Left renal cortex interstitium (tissue), 4 donors: ENCODE measurements around the gene NOX4. TPM values are rescaled to one million over a fixed set of nuclear protein-coding genes. Genes with fewer than 3 reads are reported as not detected.
"Not testable (repeated sequence)": the region's sequence is repeated elsewhere in the genome, so short reads cannot be mapped to it uniquely, and the experiment has no call there.

ENCODE experiments used
- DNase-seq, 4 donors: peaks; one replicate each; pipeline ENCODE4 v3.0.0-alpha.2; 2013; ENCODE audit warnings: low read depth in 4 of 4, low spot score in 2 of 4, missing footprints in 1 of 4
- polyA plus RNA-seq, 4 donors: library from polyadenylated mRNA; unstranded; fragments of 120-200 nt; gene quantifications; one replicate each; pipeline ENCODE4 v1.2.1, GENCODE V29; 2013; ENCODE audit not compliant: insufficient read length in 4 of 4

Gene NOX4
- polyA plus RNA-seq, 4 donors, result 33.4 to 52.3 (median 45.3) TPM

GRCh38 chr11:89310607-89311006, 180.6 kb downstream of the NOX4 start:
- not testable (repeated sequence) for DNase-seq

- DNase-seq, result not testable (repeated sequence)
These were observed 181.7 kb downstream of the NOX4 start for GRCh38 chr11:89309321-89309985.

GRCh38 chr11:89308272-89308671, 182.9 kb downstream of the NOX4 start:
- DNase-seq, result not testable (repeated sequence)

- not testable (repeated sequence) for DNase-seq
These were observed 188.1 kb downstream of the NOX4 start for GRCh38 chr11:89303029-89303428.

GRCh38 chr11:89295023-89295422, 196.2 kb downstream of the NOX4 start:
- not testable (repeated sequence) for DNase-seq

- DNase-seq, result peak in 2 of 4 donors; percentile 6 to 13
These were observed 197.1 kb downstream of the NOX4 start for GRCh38 chr11:89293965-89294679.

- DNase-seq, result not testable (repeated sequence)
These were observed 203.2 kb downstream of the NOX4 start for GRCh38 chr11:89288004-89288403.

GRCh38 chr11:89286601-89287000, 204.6 kb downstream of the NOX4 start:
- DNase-seq, result not testable (repeated sequence)

GRCh38 chr11:89281032-89281677, 210.0 kb downstream of the NOX4 start:
- not testable (repeated sequence) for DNase-seq

GRCh38 chr11:89279176-89279575, 212.0 kb downstream of the NOX4 start:
- no peak for DNase-seq

GRCh38 chr11:89275966-89276365, 215.2 kb downstream of the NOX4 start:
- no peak for DNase-seq

Other genes starting within 250 kb of the NOX4 start
- not detected for gene TRIM77, start 218.9 kb upstream of the NOX4 start, polyA plus RNA-seq